ENCODE data around the gene ABCA3. TPM values are rescaled to one million over a fixed set of nuclear protein-coding genes. Genes with fewer than 3 reads are reported as not detected.

Gene ABCA3
- total RNA-seq, 1 experiment from 2014 or later, result 9.0 TPM

DNA sequence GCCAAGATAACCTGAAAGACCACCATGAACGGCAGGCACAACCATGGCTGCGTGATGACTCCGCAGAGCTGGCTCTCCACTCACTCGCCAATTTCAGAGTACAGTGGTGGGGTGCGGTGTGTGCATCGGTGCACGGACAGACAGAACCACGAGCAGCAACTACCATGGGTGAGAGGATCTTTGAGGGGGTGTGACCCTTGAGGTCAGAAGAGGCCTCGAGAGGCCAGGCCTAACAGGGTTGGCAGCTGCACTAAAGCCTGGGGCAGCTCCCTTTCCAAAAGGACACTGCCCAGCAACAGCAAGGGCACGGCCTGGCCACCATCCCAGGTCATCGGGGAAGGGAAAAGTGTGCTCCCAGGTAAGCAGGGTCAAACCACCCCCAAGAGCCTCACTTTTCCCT is 87.2 kb downstream of the ABCA3 start:
- peaks cover 55% of the 10 kb centered on the region for H3K36me3 ChIP-seq (ENCODE audit: insufficient read depth, low read length, poor library complexity, severe bottlenecking)
- TF ChIP-seq CTCF (conservative IDR thresholded peaks at IDR 0.05; ENCODE audit: low read depth, low read length), result no peak
- TF ChIP-seq EZH2 (IDR thresholded peaks at IDR 0.05; ENCODE audit: borderline replicate concordance, low read depth, low read length, poor library complexity, severe bottlenecking), result no peak
- TSS peak; percentile 23 for BruUV-seq (replicated peaks)
- intact Hi-C loops (cut with micrococcal nuclease; ENCODE audit: unreplicated experiment), result no loop called here
- ChIA-PET POLR2A (ENCODE audit: low non-redundant PET) (interaction anchor here (0.6 kb wide), 1 partner anchor 190 kb away, joined by 3 read pairs; no protein-coding TSS in a partner anchor), CTCF (no interaction called here)
- no peak overlapping the region for H3K4me3 ChIP-seq (ENCODE audit: low read depth, low read length, poor library complexity, severe bottlenecking)
- peaks cover 18% of the 10 kb centered on the region for H3K4me1 ChIP-seq (ENCODE audit: insufficient read depth, low read length, poor library complexity, severe bottlenecking)
- H3K9me3 ChIP-seq (ENCODE audit: low read depth, low read length, poor library complexity, severe bottlenecking), result no peaks in the 10 kb centered on the region
- H3K27me3 ChIP-seq (replicated peaks; ENCODE audit: insufficient read depth, low read depth, low read length, poor library complexity), result no peaks in the 10 kb centered on the region
- no peak for DNase-seq (ENCODE audit: low spot score)
- no peak overlapping the region for H3K27ac ChIP-seq (ENCODE audit: low read depth, low read length, poor library complexity, severe bottlenecking)

DNA sequence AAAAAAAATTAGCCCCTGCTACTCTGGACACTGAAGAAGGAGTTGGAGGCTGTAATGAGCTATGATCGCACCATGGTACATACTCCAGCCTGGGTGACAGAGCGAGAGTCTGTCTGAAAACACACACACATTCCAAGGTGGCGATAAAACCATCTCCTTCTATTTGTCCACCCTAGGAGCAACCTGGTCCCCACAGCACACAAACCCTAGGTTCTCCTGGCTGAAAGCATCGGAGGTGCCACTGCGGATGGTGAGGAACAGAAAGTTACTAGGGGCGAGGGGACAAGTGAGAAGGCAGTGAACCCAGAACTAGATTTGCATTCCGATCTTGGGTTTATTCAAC is 87.8 kb downstream of the ABCA3 start:
- Histone ChIP-seq H3K4me1 (ENCODE audit: insufficient read depth, low read length, poor library complexity, severe bottlenecking) (peaks cover 18% of the 10 kb centered on the region), H3K4me3 (ENCODE audit: low read depth, low read length, poor library complexity, severe bottlenecking) (no peak overlapping the region), H3K27ac (ENCODE audit: low read depth, low read length, poor library complexity, severe bottlenecking) (no peak overlapping the region), H3K36me3 (ENCODE audit: insufficient read depth, low read length, poor library complexity, severe bottlenecking) (peaks cover 50% of the 10 kb centered on the region), H3K9me3 (ENCODE audit: low read depth, low read length, poor library complexity, severe bottlenecking) (no peaks in the 10 kb centered on the region), H3K27me3 (replicated peaks; ENCODE audit: insufficient read depth, low read depth, low read length, poor library complexity) (no peaks in the 10 kb centered on the region)
- no peak for TF ChIP-seq CTCF (conservative IDR thresholded peaks at IDR 0.05; ENCODE audit: low read depth, low read length)
- no peak for TF ChIP-seq EZH2 (IDR thresholded peaks at IDR 0.05; ENCODE audit: borderline replicate concordance, low read depth, low read length, poor library complexity, severe bottlenecking)
- CTCF ChIA-PET, result no interaction called here
- POLR2A ChIA-PET (ENCODE audit: low non-redundant PET), result no interaction called here
- no TSS peak for BruUV-seq (replicated peaks)
- intact Hi-C loops (cut with micrococcal nuclease; ENCODE audit: unreplicated experiment), result no loop called here
- DNase-seq (ENCODE audit: low spot score), result no peak

GRCh38 chr16:2251296-2252111 is 89.0 kb downstream of the ABCA3 start, which contains the start of gene ECI1:
Gene ECI1, minus strand, starts transcription at chr16:2251587. Its CDS starts 21 bp downstream, at chr16:2251566.
- intact Hi-C loops (cut with micrococcal nuclease; ENCODE audit: unreplicated experiment), result no loop called here
- Histone ChIP-seq H3K27me3 (replicated peaks; ENCODE audit: insufficient read depth, low read depth, low read length, poor library complexity) (no peaks in the 10 kb centered on the region), H3K4me1 (ENCODE audit: insufficient read depth, low read length, poor library complexity, severe bottlenecking) (peaks cover 18% of the 10 kb centered on the region), H3K4me3 (ENCODE audit: low read depth, low read length, poor library complexity, severe bottlenecking) (peak within 1 kb of the TSS; percentile 77), H3K36me3 (ENCODE audit: insufficient read depth, low read length, poor library complexity, severe bottlenecking) (peaks cover 40% of the 10 kb centered on the region), H3K9me3 (ENCODE audit: low read depth, low read length, poor library complexity, severe bottlenecking) (no peaks in the 10 kb centered on the region), H3K27ac (ENCODE audit: low read depth, low read length, poor library complexity, severe bottlenecking) (peak within 1 kb of the TSS; percentile 90)
- peak; percentile 66 for TF ChIP-seq CTCF (conservative IDR thresholded peaks at IDR 0.05; ENCODE audit: low read depth, low read length)
- TF ChIP-seq EZH2 (IDR thresholded peaks at IDR 0.05; ENCODE audit: borderline replicate concordance, low read depth, low read length, poor library complexity, severe bottlenecking), result no peak
- BruUV-seq (replicated peaks), result no TSS peak
- POLR2A ChIA-PET (ENCODE audit: low non-redundant PET), result interaction anchor here (0.5 to 0.7 kb wide), 2 partner anchors 25 to 284 kb away, joined by 3 read pairs; no protein-coding TSS in a partner anchor
- CTCF ChIA-PET, result interaction anchor here (0.6 to 0.9 kb wide), 2 partner anchors 193 to 235 kb away, joined by 3 read pairs; no protein-coding TSS in a partner anchor
- DNase-seq (ENCODE audit: low spot score), result peak; percentile 87
